ENCODE data around the gene ZNF266. TPM values are rescaled to one million over a fixed set of nuclear protein-coding genes. Genes with fewer than 3 reads are reported as not detected.

The ZNF266 gene
- total RNA-seq, 2 experiments from 2014 or later: 22.1 to 39.0 TPM

DNA sequence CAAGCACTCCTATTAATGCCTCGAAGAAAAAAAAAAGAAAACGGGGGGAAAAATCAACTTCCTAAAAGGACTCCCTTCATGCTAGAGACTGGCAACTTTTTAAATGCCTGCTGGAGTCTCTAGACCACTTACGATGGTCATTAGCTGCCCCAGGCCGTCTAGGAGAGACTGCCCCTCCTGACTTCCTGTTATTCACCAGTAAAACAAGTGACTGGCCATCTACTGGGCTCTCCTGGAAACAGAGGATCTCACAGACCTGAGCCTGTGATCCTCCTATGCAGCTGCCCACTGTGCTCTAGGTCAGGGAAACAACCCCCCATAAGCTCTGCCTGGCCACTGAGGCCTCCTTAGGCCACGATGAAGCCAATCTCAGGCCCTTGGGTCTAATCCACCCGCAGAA, 7.4 kb downstream of the ZNF266 start:
- TF ChIP-seq EZH2phosphoT487 (IDR thresholded peaks at IDR 0.05; ENCODE audit: borderline replicate concordance, low read depth, low read length) (no peak), CTCF (conservative IDR thresholded peaks at IDR 0.05; ENCODE audit: low read length) (no peak)
- H3K9me2 ChIP-seq (ENCODE audit: insufficient read depth, low read length): no peaks in the 10 kb centered on the region
- H2AFZ ChIP-seq (ENCODE audit: low read length): no peak overlapping the region
- CTCF ChIA-PET (ENCODE audit: unreplicated experiment): no interaction called here
- peaks cover 5% of the 10 kb centered on the region; the same call in 1 of the 2 replicates for H3K79me2 ChIP-seq (ENCODE audit: insufficient read depth, low read depth, low read length)
- intact Hi-C loops (cut with micrococcal nuclease; ENCODE audit: unreplicated experiment): no loop called here
- H3K9me3 ChIP-seq (ENCODE audit: low read length): no peaks in the 10 kb centered on the region
- H3K4me3 ChIP-seq (ENCODE audit: low read depth, low read length, poor library complexity, severe bottlenecking): no peak overlapping the region
- no TSS peak for BruUV-seq (replicated peaks)
- DNase-seq (ENCODE audit: low spot score): no peak
- no peaks in the 10 kb centered on the region for H3K4me1 ChIP-seq (ENCODE audit: insufficient read depth, low read length, poor library complexity, severe bottlenecking)
- POLR2A ChIA-PET: no interaction called here
- H4K20me1 ChIP-seq (ENCODE audit: insufficient read depth, low read length): no peaks in the 10 kb centered on the region
- H3K4me2 ChIP-seq (ENCODE audit: low read length): no peak overlapping the region
- H3K36me3 ChIP-seq (ENCODE audit: insufficient read depth, low read length): peaks cover 92% of the 10 kb centered on the region
- no peak overlapping the region for H3K27ac ChIP-seq (ENCODE audit: low read depth, low read length, poor library complexity, severe bottlenecking)

DNA sequence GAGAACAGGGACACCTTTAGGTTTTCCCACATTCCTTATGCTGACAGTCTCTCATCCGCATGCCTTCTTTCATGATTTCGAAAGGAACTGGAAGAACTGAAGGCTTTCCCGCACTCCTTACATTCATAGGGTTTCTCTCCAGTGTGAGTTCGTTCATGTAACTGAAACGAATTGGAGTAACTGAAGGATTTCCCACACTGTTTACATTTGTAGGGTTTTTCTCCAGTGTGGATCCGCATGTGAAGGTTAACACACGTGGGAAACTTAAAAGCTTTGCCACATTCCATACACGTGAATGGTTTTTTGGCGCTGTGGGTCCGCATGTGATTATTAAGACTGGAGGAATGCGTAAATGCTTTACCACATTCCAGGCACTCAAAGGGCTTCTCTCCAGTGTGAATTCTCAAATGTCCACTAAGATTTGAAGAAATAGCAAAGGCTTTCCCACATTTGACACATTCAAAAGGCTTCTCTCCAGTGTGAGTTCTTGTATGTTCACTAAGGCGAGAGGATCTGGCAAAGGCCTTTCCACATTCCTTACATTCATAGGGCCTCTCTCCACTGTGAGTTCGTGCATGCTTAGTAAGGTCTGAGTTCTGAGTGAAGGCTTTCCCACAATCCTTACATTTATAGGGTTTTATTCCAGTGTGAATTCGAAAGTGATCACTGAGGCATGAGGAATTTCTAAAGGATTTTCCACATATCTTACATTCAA, 22.0 kb downstream of the ZNF266 start:
- no TSS peak for BruUV-seq (replicated peaks)
- Histone ChIP-seq H4K20me1 (ENCODE audit: insufficient read depth, low read length) (no peaks in the 10 kb centered on the region), H3K9me3 (ENCODE audit: low read length) (peaks cover 9% of the 10 kb centered on the region; the same call in 1 of the 2 replicates), H3K79me2 (ENCODE audit: insufficient read depth, low read depth, low read length) (no peaks in the 10 kb centered on the region), H3K4me1 (ENCODE audit: insufficient read depth, low read length, poor library complexity, severe bottlenecking) (no peaks in the 10 kb centered on the region), H3K36me3 (ENCODE audit: insufficient read depth, low read length) (peaks cover 80% of the 10 kb centered on the region), H2AFZ (ENCODE audit: low read length) (no peak overlapping the region), H3K27ac (ENCODE audit: low read depth, low read length, poor library complexity, severe bottlenecking) (no peak overlapping the region), H3K4me2 (ENCODE audit: low read length) (no peak overlapping the region), H3K4me3 (ENCODE audit: low read depth, low read length, poor library complexity, severe bottlenecking) (no peak overlapping the region), H3K9me2 (ENCODE audit: insufficient read depth, low read length) (no peaks in the 10 kb centered on the region)
- POLR2A ChIA-PET: no interaction called here
- CTCF ChIA-PET (ENCODE audit: unreplicated experiment): no interaction called here
- DNase-seq (ENCODE audit: low spot score): no peak
- TF ChIP-seq CTCF (conservative IDR thresholded peaks at IDR 0.05; ENCODE audit: low read length): no peak
- TF ChIP-seq EZH2phosphoT487 (IDR thresholded peaks at IDR 0.05; ENCODE audit: borderline replicate concordance, low read depth, low read length): no peak
- intact Hi-C loops (cut with micrococcal nuclease; ENCODE audit: unreplicated experiment): no loop called here

DNA sequence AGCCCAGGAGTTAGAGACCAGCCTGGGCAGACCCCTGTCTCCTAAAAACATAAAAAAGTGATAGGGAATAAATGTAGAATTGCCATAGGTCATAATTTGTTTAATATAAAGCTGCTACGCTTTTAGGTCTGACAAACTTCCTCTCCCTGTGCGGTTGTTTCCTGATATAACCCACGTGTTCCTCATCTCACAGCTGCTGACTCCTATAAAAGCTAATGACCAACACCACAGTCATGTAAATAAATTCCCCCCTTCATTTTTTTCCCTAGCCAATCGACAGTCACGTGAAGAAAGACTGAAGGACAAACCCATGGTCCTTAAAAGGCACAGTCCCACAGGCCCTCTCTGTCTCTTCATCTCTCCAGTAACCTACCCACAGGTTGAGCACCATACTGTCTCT, 27.5 kb downstream of the ZNF266 start:
- TF ChIP-seq EZH2phosphoT487 (IDR thresholded peaks at IDR 0.05; ENCODE audit: borderline replicate concordance, low read depth, low read length) (no peak), CTCF (conservative IDR thresholded peaks at IDR 0.05; ENCODE audit: low read length) (no peak)
- no peak overlapping the region for H3K27ac ChIP-seq (ENCODE audit: low read depth, low read length, poor library complexity, severe bottlenecking)
- POLR2A ChIA-PET: no interaction called here
- H3K36me3 ChIP-seq (ENCODE audit: insufficient read depth, low read length): peaks cover 24% of the 10 kb centered on the region
- H3K9me3 ChIP-seq (ENCODE audit: low read length): no peaks in the 10 kb centered on the region
- H4K20me1 ChIP-seq (ENCODE audit: insufficient read depth, low read length): no peaks in the 10 kb centered on the region
- no peak overlapping the region for H3K4me3 ChIP-seq (ENCODE audit: low read depth, low read length, poor library complexity, severe bottlenecking)
- intact Hi-C loops (cut with micrococcal nuclease; ENCODE audit: unreplicated experiment): no loop called here
- H3K4me2 ChIP-seq (ENCODE audit: low read length): no peak overlapping the region
- CTCF ChIA-PET (ENCODE audit: unreplicated experiment): no interaction called here
- no TSS peak for BruUV-seq (replicated peaks)
- no peaks in the 10 kb centered on the region for H3K4me1 ChIP-seq (ENCODE audit: insufficient read depth, low read length, poor library complexity, severe bottlenecking)
- H3K9me2 ChIP-seq (ENCODE audit: insufficient read depth, low read length): no peaks in the 10 kb centered on the region
- no peaks in the 10 kb centered on the region for H3K79me2 ChIP-seq (ENCODE audit: insufficient read depth, low read depth, low read length)
- no peak for DNase-seq (ENCODE audit: low spot score)
- no peak overlapping the region for H2AFZ ChIP-seq (ENCODE audit: low read length)

Measured in OCI-LY7 (cell line).